ENCODE data around the gene CSRP2. TPM values are rescaled to one million over a fixed set of nuclear protein-coding genes. Genes with fewer than 3 reads are reported as not detected.

The CSRP2 gene
- total and polyA plus RNA-seq, 2 of the 8 experiments (the other 6 are each of a cell fraction or from before 2014, with no cell fraction given): 149 to 227 TPM

DNA sequence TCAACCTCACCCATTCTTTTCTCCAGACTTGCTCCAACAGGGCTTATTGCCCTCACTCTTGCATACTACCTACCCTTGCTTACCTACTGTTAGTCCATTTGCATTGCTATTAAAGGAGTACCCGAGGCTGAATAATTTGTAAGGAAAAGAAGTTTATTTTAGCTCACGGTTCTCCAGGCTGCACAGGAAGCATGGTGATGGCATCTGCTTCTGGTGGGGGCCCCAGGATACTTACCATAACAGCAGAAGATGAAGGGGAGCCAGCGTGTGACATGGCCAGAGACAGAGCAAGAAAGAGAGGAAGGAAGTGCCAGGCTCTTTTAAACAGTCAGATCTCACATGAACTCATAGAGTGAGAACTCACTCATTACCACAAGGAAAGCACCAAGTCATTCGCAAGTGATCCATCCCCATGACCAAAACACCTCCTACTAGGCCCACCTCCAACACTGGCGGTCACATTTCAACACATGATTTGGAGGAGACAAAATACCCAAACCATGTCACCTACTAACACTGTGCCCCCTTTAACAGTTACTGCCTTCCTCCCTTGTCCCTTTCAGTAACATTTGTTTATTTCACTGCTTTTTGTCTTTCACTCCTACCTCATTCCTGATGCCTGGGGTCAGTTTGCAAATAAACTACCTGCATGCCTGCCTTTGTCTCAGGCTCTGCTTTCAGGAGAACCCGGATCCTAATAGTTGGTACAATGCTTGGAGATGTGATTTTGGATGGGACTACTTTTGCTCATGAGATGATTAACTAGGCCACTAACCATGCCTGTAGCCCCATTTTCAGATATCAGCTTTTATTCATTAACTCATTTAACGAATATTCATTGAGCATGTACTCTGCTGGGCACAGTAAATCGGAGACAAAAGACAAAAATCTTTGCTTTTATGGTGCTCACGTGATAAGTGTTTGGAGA, 41.6 kb upstream of the CSRP2 start (continued):
- no peak for TF ChIP-seq CHD7 (IDR thresholded peaks at IDR 0.05; ENCODE audit: insufficient replicate concordance, low read length)

All from H1 (cell line).